HG02571 (cell line): ENCODE results near the gene C3.
"Not testable (repeated sequence)": the region's sequence is repeated elsewhere in the genome, so short reads cannot be mapped to it uniquely, and the experiment has no call there.

Experiments
- ATAC-seq: cut with Tn5 transposase; IDR thresholded peaks from one replicate; pipeline ENCODE4 v1.9.1; 2021; ENCODE audit warnings: mild to moderate bottlenecking, moderate library complexity; ENCODE audit not compliant: unreplicated experiment

The C3 gene

DNA sequence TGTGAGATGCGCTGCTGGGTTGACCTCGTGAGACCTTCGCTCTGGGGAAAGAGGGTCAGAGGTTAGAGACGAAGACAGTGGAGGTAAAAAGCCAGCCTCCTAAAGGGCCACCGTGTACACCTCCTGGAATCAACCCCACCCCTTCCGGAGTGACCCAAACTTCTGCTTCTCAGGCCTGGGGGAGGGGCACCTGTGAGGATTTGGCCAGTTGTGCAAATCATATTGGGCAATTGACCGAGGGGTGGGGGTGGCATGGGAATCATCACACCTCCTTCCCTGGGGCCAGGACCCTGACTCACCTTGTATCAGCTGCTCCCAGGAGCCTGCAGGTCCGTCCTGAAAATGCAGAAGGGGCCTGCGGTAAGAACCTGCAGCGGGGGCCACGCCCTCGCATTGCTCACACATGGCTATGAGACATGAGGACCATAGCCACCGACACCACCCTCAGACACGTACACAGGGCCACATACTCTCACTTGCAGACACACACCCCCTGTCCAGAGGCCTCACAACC lies 53.3 kb downstream of the C3 start:
- ATAC-seq = no peak

DNA sequence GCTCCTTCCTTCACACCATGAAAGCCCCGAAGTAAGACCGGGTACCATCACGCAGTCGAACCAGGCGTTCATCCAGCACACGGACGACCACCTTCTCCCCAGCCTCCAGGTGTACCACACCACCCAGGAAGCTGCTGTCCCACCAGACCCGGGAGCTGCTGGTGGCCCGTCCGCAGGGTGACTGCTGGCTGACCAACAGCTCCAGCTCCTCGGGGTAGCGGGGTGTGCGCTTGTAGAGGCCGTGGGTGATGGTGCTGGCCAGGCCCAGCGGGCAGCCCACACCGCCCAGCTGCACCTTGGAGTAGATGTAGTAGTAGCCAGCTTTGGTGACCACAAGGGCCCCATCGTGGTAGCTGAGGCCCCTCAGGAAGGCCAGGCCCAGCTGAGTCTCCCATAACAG lies 55.5 kb downstream of the C3 start:
- ATAC-seq = no peak

DNA sequence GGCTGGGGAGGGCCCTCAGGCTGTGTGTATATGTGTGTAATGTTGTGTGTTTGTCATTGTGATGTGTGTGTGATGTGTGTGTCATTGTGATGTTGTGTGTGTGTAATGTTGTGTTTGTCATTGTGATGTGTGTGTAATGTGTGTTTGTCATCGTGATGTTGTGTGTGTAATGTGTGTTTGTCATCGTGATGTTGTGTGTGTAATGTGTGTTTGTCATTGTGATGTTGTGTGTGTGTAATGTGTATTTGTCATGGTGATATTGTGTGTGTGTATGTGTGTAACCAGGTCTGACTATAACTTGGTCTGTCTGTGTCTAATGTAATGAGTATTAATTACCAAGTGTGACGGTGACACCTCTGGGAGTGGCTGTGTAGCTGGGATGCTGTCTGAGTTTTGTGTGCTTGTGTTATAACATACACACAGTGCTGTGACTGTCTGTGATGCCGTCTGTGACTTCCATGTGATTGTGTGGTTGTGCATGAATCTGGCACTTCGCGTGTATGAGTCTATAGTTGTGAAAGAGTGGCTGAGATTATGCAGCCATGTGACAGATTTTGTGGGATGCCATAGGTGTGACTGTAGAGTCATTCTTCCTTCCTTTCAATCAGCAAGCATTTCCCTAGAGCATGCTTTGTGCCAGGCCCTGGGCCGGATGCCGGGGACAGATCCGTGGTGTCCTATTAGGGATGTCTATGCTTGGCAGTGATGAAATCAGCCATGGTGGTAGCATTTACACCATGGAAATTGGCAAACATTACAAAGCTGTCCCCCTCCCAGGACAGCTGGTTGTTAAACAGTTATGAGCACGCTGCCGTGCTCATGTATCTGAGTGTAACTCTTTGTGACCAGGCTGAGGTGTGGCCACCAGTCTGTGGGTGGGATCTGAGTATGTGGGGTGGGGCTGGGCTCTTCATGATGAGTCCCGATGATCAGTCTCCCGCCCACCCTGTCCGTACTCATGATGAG lies 56.9 kb downstream of the C3 start:
- no peak for ATAC-seq

DNA sequence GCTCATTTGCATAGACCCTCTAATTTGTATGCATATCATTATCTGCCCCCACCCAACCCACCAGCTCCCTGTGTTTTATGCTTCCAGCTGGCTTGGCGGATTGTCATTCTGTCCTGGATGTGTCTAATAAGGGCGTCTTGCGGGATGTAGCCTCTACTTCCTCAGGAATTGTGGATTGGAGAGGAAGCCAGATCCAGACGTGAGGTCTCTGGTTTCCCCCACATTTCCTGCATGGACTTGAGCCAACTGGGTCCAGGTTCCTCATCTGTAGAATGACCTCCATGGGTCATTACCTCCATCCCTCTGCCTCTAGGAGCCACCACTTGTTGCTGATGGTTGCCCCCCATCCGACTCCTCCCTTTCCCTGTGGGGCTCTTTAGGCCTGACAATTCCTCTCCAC lies 57.7 kb downstream of the C3 start:
- ATAC-seq = no peak

DNA sequence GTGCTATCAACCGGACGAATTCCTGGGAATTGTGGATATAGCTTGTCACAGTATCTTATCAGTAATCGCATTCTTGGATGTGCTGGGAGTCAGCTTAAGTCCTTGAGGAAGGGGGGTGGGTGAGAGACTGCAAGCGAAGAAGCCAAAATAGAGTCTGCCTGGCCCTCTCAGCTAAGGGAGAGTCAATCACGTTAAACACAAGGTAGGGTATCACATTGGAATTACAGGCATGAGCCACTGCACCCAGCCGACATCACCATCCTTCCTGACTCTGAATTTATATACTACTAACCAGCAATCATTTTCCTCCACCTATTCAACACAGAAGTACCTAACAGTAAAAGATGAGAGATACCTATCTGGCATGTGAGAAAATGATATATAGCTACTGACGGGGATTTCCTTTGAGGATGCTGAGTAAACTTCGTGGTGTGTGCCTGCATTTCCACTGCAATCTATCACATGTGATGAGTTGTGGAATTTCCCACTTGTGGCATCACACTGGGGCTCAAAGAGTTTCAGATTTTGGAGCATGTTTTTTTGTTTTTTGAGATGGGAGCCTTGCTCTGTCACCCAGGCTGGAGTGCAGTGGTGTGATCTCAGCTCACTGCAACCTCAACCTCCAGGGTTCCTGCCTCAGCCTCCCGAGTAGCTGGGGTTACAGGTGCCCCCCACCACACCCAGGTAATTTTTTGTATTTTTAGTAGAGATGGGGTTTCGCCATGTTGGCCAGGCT lies 58.8 kb downstream of the C3 start:
- not testable (repeated sequence) for ATAC-seq

DNA sequence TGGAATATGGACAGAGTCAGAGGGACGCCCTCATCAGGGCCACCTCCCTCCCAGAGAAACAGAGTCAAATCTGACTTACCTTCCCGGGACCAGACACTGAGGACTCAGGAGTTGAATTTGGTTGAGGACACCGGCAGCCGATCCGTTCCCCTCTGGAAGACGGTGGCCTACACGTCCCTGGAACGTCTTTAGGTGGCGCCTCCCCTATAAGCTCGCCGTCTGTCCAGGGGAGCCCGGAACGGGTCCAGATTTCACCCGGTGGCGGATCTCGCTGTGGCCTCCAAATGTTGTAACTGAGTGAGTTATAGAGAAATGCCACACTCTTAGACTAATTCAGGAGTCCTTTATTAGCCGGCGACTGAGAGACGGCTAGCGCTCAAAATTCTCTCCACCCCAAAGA lies 59.5 kb downstream of the C3 start:
- ATAC-seq = no peak

DNA sequence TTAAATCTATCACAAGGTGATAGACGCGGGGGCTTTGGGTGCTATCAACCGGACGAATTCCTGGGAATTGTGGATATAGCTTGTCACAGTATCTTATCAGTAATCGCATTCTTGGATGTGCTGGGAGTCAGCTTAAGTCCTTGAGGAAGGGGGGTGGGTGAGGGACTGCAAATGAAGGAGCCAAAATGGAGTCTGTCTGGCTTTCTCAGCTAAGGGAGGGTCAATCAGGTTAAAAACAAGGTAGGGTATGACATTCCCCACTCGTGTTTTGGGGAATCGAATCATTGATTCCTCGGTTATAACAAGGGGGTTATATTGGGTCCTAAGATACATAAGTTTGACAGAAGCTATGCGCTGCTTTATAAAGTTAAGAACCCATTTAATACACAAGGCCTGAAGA lies 64.1 kb downstream of the C3 start:
- not testable (repeated sequence) for ATAC-seq

DNA sequence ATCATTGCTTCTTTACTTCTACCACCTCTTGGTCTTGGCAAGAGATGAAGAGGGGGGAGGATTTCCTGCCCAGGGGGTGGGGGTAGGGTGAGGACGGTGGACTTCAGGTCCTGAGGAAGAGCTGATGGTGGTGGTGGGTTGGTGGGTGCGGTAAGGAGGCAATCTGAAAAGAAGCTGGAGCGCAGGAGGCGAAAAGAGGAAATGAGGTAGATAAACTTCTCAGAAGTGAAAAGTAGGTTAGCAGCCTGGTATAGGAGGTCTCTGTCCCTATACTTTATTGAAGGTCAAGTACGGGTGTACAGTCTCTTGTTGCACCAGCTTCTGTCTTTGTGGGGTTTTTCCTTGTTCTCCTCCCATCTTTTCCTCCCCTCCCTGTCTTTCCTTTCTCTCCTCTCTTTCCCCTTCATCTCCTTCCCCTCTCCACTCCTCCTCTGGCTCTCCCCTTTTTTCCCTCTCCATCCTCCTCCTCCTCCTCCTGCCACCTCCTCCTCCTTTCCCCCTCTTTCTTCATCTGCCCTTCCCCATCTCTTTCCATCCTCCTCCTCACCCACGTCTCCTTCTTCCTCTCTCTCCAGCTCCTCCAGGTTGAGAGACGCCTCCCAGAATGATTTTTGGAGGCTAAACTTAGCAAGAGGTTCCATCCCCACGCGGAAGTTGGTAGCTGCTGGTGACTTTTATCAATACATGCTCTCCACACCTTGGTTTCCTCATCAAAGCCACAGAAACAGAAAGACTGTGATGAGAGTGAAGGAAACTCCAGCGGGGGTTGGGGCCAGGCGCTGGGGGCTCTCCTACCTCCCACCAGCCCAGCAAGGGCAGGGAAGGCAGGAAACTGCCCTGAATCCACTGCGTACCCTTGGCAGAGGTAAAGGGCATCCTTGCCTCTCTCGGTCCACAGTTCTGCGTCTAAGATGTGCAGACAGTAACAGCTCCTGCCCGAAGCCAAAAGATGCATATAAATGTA lies 65.8 kb downstream of the C3 start:
- no peak for ATAC-seq

DNA sequence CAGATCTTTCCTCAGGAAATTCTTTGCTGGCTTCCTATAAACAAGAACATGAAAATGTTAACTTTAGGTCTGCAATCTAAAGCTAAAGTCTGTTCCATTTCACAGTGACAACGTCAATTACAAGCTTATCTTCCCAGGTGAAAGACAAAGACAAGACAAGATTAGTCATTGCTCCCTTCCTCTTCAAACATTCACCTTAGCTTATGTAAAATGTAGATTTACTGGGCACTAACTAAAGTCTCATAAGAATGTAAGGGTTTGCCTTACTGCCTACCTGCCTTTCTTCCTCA lies 67.7 kb downstream of the C3 start:
- no peak for ATAC-seq

DNA sequence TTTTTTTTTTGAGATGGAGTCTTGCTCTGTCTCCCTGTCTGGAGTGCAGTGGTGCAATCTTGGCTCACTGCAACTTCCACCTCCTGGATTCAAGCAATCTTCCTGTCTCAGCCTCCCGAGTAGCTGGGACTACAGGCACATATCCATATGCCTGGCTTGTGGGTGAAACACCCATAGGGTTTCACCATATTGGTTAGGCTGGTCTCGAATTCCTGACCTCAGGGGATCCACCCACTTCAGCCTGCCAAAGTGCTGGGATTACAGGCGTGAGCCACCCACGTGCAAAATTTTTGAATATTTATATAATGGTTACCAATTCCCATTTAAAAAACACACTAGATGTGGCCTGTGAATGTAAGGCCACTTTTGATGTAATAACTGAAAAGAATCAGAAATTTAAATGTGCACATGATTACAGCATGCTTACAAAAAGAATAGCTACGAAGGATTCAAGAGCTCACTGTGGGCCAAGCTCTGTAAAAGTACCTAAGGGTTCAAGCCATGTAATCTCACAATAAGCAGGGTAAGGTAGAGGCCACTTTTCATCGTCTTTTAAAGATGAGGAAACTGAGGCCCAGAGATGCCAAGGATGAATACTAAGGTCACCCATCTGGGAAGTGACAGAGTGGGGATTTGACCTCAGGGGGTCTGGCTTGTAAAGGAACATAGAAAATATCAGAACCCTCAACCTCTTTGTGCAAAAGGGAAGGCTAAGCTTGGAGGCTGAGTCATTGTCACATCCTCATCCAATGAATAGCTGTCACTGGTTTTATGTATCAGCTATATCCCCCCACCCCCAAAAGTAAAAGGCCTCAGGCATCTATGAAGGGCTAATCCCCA lies 68.3 kb downstream of the C3 start:
- no peak for ATAC-seq

DNA sequence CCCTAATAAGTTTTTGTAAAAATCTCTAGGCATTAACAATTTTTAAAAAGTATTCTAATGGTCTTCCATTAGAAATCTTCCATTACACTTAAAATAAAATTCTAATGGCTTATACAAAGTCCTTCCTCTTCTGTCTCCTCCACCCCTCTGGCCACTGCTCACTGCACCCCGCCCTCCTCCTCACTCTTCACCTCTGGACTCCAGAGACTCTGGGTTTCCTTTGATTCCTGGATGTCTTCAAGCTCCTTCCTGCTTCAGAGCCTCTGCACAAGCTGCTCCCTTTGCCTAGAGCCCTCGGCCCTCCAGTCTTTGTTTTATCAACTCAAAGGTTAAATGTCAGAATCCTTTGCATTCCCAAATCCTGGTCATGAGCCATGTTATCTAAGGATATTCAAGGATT lies 71.3 kb downstream of the C3 start:
- no peak for ATAC-seq

DNA sequence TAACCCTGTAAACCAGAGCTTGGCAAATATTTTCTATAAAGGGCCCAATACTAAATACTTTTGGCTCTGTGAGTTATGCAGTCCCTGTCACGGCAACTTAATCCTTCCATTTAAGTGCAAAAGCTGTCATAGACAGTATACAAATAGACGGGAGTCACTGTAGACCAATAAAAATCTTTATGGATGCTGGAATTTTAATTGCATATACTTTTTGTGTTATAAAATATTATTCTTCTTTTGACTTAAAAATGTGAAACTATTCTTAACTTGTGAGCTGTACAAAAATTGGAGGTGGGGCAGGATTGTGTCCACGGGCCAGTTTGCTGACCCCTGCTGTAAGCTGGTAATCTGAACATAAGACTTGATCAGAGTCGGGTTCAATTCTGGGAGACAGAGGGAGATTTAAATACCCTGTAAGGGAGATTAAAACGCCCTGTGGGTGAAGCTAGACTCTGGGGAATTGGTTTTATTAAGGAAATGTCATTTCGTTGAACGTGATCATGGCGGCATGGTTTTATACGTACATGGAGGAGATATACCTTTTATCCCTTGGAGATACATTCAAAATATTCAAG lies 72.2 kb downstream of the C3 start:
- ATAC-seq = no peak

DNA sequence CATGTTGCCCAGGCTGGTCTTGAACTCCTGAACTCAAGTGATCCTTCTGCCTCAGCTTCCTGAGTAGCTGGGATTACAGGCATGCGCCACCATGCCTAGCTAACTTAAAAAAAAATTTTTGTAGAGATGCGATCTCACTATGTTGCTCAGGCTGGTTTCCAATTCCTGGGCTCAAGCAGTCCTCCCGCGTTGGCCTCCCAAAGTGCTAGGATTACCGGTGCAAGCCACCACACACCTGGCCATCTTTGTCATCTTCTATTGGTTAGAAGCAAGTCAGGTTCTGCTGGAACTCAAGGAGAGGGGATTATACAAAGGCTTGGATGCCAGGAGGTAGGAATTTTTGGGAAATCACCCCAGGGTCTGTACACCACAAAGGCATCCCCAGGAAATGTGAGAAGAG lies 75.7 kb downstream of the C3 start:
- no peak for ATAC-seq

DNA sequence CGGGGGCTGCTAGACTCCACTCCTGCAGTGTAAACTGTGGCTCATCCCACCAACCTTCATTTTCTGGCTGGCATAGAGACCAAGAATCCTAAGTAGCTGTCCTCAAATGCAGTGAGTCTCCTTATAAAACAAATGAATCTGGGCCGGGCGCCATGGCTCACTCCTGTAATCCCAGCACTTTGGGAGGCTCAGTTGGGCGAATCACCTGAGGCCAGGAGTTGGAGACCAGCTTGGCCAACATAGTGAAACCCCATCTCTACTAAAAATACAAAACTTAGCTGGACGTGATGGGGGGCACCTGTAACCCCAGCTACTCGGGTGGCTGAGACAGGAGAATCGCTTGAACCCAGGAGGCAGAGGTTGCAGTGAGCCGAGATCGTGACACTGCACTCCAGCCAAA lies 80.1 kb downstream of the C3 start:
- ATAC-seq = not testable (repeated sequence)

DNA sequence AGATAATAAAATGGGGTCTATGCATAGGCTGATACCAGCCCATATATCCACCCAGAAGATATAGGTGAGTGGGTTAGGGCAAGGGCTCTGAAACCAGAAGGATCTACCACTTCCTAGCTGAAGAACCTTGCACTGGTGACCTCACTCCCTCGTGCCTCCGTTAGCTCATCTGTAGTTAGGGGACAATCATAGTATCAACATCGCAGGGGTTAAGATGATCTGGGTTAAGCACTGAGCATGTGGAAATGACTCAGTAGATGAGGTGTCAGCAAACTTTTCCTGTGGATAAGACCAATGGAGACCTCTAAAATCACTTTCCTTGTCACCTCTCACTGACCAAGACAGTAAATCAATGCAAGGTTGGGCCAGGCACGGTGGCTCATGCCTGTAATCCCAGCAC lies 81.0 kb downstream of the C3 start:
- no peak for ATAC-seq

DNA sequence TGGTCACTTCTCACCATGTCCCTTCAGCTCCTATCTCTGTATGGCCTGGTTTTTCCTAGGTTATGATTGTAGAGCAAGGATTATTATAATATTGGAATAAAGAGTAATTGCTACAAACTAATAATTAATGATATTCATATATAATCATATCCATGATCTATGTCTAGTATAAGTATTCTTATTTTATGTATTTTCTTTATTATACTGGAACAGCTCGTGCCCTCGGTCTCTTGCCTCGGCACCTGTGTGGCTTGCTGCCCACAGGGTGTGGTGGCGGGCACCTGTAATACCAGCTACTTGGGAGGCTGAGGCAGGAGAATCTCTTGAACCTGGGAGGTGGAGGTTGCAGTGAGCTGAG lies 87.0 kb downstream of the C3 start:
- not testable (repeated sequence) for ATAC-seq

DNA sequence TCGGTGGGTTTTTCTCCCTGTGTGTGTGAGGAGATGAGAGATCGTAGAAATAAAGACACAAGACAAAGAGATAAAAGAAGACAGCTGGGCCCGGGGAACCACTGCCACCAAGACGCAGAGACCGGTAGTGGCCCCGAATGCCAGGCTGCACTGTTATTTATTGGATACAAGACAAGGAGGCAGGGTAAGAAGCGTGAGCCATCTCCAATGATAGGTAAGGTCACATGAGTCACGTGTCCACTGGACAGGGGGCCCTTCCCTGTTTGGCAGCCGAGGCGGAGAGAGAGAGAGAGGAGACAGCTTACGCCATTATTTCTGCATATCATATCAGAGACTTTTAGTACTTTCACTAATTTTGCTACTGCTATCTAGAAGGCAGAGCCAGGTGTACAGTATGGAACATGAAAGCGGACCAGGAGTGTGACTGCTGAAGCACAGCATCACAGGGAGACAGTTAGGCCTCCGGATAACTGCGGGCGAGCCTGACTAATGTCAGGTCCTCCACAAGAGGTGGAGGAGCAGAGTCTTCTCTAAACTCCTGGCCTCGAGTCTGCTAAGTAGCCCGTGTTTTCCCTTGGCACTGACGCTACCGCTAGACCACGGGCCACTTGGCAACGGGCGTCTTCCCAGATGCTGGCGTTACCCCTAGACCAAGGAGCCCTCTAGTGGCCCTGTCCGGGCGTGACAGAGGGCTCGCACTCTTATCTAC lies 87.5 kb downstream of the C3 start:
- ATAC-seq = not testable (repeated sequence)

DNA sequence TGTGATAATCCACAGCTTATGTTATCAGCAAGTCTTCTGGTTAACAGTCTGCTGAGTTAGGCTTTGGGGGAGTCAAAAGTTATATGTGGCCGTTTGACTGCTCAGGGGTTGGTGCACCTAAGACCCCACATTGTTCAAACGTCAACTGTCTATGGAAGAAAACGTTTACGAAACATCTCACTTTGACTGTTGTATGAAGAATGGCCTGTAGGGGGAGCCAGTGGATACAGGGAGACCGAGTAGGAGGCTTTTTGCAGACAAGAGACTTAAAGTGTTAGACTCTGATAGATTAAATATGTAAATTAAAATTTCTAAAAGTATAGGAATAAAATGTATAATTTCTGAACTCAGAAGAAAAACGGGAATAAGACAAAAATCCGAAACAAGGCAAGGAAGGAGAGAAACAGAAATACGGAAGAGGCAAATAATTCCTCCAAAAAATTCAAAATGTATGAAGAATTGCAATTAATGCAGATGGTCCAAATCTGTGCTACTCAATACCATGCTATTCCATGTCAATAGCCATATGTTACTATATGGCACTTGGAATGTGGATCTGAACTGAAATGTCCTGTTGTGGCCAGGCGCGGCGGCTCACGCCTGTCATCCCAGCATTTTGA lies 88.3 kb downstream of the C3 start:
- ATAC-seq = no peak
